HL-60 (cell line): Measurements from ENCODE around the gene STARD3NL.

Experiments
- DNase-seq, 2 experiments: peaks; one replicate each; pipeline ENCODE4 v3.0.0-alpha.2; 2010 to 2020; ENCODE audit warnings: low read depth in 1 of 2, low spot score in 1 of 2
- H3K27ac ChIP-seq: fragments of 250-450 bp; sonication (Bioruptor Pico); replicated peaks from 2 replicates; pipeline ENCODE4 v1.5.1; 2020; ENCODE audit warnings: mild to moderate bottlenecking, moderate library complexity
- H3K27me3 ChIP-seq: fragments of 250-450 bp; sonication (Bioruptor Pico); 2 replicates; pipeline ENCODE4 v1.5.1; 2021; ENCODE audit warnings: mild to moderate bottlenecking, moderate library complexity; ENCODE audit not compliant: insufficient read depth, poor library complexity, severe bottlenecking
- H3K4me3 ChIP-seq: replicated peaks from 2 replicates; pipeline ENCODE4 v1.5.1; 2011; ENCODE audit warnings: mild to moderate bottlenecking, control low read depth, low read length; ENCODE audit not compliant: insufficient read depth
- CTCF ChIP-seq: IDR thresholded peaks from one replicate; pipeline ENCODE4 v1.5.1; 2011; ENCODE audit warnings: low read length, control low read depth, inconsistent platforms; ENCODE audit not compliant: insufficient read depth
- GABPA ChIP-seq: IDR thresholded peaks from 2 replicates; pipeline ENCODE4 v1.6.1; 2012; ENCODE audit warnings: low read depth
- POLR2AphosphoS5 ChIP-seq: IDR thresholded peaks from 2 replicates; pipeline ENCODE4 v1.6.1; 2012; ENCODE audit warnings: low read depth
- SPI1 ChIP-seq: IDR thresholded peaks from 2 replicates; pipeline ENCODE4 v1.6.1; 2012; ENCODE audit warnings: low read depth, mild to moderate bottlenecking, borderline replicate concordance
- long read RNA-seq: library from polyadenylated mRNA; unstranded; transcript quantifications from one replicate; pipeline ENCODE4 v2.0.0, GENCODE V29; 2020
- TF ChIP-seq, protein P1 (sequence below): IDR thresholded peaks from 2 replicates; pipeline ENCODE4 v1.6.1; 2012; ENCODE audit warnings: low read depth; ENCODE audit not compliant: insufficient replicate concordance

STARD3NL gene, protein sequence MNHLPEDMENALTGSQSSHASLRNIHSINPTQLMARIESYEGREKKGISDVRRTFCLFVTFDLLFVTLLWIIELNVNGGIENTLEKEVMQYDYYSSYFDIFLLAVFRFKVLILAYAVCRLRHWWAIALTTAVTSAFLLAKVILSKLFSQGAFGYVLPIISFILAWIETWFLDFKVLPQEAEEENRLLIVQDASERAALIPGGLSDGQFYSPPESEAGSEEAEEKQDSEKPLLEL
- long read RNA-seq, transcript STARD3NL-201 (9 exons, 1,728 nt), result major isoform, 233 of 291 reads
- long read RNA-seq, transcript STARD3NL-202 (10 exons, 1,365 nt), result minor isoform, 33 of 291 reads
- long read RNA-seq, partial matches to known transcripts, result 4 of 291 reads
- long read RNA-seq, other reads (novel, unspliced or antisense), result 18 of 291 reads

GRCh38 chr7:38178004-38178694 is at the start of gene STARD3NL:
TSS of gene STARD3NL (plus strand) at chr7:38178245. CDS start at chr7:38207505, 29,260 bp downstream.
- Histone ChIP-seq H3K27me3 (no peaks in the 10 kb centered on the region), H3K4me3 (peak within 1 kb of the TSS; percentile 65), H3K27ac (peak within 1 kb of the TSS; percentile 73)
- peak; percentile 35; the same call in 1 of the 2 replicates for TF ChIP-seq POLR2AphosphoS5
- TF ChIP-seq, protein P1, sequence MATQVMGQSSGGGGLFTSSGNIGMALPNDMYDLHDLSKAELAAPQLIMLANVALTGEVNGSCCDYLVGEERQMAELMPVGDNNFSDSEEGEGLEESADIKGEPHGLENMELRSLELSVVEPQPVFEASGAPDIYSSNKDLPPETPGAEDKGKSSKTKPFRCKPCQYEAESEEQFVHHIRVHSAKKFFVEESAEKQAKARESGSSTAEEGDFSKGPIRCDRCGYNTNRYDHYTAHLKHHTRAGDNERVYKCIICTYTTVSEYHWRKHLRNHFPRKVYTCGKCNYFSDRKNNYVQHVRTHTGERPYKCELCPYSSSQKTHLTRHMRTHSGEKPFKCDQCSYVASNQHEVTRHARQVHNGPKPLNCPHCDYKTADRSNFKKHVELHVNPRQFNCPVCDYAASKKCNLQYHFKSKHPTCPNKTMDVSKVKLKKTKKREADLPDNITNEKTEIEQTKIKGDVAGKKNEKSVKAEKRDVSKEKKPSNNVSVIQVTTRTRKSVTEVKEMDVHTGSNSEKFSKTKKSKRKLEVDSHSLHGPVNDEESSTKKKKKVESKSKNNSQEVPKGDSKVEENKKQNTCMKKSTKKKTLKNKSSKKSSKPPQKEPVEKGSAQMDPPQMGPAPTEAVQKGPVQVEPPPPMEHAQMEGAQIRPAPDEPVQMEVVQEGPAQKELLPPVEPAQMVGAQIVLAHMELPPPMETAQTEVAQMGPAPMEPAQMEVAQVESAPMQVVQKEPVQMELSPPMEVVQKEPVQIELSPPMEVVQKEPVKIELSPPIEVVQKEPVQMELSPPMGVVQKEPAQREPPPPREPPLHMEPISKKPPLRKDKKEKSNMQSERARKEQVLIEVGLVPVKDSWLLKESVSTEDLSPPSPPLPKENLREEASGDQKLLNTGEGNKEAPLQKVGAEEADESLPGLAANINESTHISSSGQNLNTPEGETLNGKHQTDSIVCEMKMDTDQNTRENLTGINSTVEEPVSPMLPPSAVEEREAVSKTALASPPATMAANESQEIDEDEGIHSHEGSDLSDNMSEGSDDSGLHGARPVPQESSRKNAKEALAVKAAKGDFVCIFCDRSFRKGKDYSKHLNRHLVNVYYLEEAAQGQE, result no peak
- DNase-seq, result peak; percentile 100

- TF ChIP-seq SPI1 (no peak), POLR2AphosphoS5 (no peak), CTCF (no peak), GABPA (no peak)
- TF ChIP-seq, protein P1, result no peak
- no peaks in the 10 kb centered on the region for H3K27me3 ChIP-seq
- H3K27ac ChIP-seq, result no peak overlapping the region
- H3K4me3 ChIP-seq, result no peak overlapping the region
- no peak for DNase-seq
These were observed 48.9 kb upstream of the STARD3NL start for GRCh38 chr7:38129162-38129561.

DNA sequence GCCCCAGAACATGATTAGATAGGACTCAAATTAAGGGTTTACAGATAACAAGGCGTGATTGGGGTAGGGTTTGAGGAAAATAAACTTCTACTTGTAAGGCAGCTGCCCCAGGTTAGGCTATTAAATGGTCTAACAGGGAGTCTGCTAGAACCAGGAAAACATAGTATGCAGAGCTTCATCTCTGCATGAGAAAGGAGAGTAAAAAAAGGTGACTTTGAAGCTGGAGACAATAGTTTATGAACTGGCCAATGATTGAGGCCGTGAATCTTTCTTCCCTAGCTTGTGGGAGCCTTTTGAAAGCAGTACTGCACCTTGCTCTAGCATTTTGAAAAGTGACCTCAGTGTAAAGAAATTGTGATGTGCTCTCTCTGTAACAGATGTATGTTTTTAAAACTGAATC is 48.5 kb upstream of the STARD3NL start:
- no peaks in the 10 kb centered on the region for H3K27me3 ChIP-seq
- TF ChIP-seq, protein P1, result no peak
- TF ChIP-seq SPI1 (no peak), CTCF (no peak), POLR2AphosphoS5 (no peak)

More for the DNA sequence above, 48.5 kb upstream of the STARD3NL start:
- Histone ChIP-seq H3K27ac (no peak overlapping the region), H3K4me3 (no peak overlapping the region)
- DNase-seq, result no peak
